GM13976 (cell line): ENCODE results near the gene MSL1.

Experiments
- DNase-seq: peaks from one replicate; pipeline ENCODE4 v3.0.0; 2012; ENCODE audit warnings: low spot score
- in situ Hi-C: fragments of 300-500 bp; cut with MboI; formaldehyde crosslinking; loops from one replicate; pipeline ENCODE4 v1.12.0; 2022; ENCODE audit warnings: low sequenced_read_pairs, mixed read lengths, inconsistent platforms; ENCODE audit not compliant: unreplicated experiment
- TF ChIP-seq, protein P1 (sequence below): IDR thresholded peaks from 2 replicates; pipeline ENCODE4 v1.5.1; 2012; ENCODE audit warnings: borderline replicate concordance, mild to moderate bottlenecking; ENCODE audit not compliant: insufficient read depth; ENCODE audit errors: extremely low read depth, missing control alignments, control extremely low read depth

The MSL1 gene

DNA sequence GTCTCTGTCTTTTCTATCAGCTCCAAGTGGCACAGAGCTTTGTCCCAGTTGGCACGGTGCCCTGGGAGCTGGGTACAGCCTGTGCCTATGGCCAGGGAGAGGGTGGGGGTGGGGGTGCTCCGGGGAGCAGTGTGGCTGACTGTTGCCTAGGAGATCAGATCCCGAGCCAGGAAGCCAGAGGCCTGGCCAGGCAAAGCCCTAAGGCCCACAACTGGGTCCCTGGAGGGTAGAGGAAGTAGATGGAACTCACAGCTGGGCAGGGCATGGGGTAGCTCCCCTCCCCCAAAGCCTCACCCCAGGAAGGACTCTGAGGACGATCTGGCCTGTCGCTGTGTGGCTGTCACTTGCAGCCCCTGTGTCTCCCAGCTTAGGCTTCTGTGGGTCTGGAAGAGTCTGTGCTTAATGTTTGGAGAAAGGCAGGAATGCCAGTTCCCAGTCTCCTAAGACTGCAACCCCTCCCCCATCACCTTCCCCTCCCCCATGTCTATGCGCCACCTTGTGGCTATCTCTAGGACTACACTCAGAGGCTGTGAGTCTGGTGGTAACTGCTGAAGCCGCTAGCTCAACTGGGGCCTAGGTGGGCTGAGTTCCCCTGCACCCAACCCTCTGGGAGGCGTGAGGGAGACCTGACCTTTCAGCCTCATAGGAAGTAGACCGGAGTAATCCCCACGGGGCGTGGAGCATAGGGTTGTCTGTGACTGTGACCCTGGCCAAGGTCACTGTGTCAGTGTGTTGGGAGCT, 46.4 kb upstream of the MSL1 start:
- in situ Hi-C loops = no loop called here
- TF ChIP-seq, protein P1, sequence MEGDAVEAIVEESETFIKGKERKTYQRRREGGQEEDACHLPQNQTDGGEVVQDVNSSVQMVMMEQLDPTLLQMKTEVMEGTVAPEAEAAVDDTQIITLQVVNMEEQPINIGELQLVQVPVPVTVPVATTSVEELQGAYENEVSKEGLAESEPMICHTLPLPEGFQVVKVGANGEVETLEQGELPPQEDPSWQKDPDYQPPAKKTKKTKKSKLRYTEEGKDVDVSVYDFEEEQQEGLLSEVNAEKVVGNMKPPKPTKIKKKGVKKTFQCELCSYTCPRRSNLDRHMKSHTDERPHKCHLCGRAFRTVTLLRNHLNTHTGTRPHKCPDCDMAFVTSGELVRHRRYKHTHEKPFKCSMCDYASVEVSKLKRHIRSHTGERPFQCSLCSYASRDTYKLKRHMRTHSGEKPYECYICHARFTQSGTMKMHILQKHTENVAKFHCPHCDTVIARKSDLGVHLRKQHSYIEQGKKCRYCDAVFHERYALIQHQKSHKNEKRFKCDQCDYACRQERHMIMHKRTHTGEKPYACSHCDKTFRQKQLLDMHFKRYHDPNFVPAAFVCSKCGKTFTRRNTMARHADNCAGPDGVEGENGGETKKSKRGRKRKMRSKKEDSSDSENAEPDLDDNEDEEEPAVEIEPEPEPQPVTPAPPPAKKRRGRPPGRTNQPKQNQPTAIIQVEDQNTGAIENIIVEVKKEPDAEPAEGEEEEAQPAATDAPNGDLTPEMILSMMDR = peak; percentile 82
- peak; percentile 79 for DNase-seq

DNA sequence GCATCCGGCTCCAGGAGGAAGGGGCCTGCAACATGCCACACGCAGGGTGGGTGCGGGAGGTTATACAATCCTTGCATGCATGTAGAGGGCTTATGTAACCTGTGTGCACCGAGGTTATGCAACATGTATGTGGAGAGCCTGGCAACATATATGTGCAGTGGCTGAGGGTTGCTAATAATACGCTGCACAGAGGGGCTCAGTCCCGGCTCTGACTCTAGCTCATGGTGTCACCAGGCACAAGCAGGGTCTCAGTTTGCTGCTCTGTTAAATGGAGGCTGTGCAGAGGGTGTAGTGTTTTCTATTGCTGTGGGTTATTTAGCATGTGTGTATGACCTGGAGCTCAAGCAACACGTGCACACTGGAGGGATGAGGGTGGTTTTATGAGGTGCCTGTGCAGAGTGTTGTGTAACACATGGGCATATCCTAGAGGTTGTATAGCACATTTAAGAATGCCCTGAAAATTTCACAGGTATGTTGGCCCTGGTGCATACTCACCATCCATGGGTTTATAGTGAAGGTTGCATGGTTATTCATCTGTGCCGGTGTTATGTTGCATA, 45.8 kb upstream of the MSL1 start:
- TF ChIP-seq, protein P1 = no peak
- in situ Hi-C loops = no loop called here
- no peak for DNase-seq

DNA sequence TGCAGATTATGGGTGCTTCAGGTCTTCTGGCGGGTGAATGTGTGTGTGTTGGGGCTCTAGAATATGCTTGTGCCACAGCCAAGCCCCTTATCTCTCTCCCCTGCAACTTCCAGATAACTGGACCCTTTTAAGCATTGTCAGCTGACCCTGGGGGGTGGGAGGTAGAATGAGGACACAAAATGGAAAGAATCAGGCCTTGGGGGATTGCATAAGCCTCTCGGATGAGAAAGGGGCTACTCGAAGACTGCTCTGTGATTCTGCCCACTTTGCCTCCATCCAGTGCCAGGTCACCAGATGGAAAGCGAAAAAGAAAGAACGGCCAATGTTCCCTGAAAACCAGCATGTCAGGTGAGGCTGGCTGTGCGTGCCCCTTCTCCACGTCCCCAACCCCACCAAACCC, 45.2 kb upstream of the MSL1 start:
- TF ChIP-seq, protein P1 = no peak
- DNase-seq = no peak
- in situ Hi-C loops = no loop called here

DNA sequence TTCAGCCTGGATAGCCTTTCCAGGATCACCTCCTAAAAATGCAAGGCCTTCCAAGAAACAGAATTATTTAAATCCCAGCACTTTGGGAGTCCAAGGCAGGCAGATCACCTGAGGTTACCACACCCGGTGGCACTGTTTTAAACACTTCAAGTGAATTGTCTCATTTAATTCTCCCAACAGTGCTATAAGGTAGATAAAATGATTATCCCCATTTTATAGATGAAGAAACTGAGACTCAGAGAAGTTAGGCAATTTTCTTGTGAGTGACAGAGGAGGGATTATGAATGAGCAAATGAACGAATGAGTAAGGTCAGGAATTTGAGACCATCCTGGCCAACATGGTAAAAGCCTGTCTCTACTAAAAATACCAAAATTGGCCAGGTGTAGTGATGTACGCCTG, 42.2 kb upstream of the MSL1 start:
- TF ChIP-seq, protein P1 = no peak
- DNase-seq = no peak
- in situ Hi-C loops = no loop called here

DNA sequence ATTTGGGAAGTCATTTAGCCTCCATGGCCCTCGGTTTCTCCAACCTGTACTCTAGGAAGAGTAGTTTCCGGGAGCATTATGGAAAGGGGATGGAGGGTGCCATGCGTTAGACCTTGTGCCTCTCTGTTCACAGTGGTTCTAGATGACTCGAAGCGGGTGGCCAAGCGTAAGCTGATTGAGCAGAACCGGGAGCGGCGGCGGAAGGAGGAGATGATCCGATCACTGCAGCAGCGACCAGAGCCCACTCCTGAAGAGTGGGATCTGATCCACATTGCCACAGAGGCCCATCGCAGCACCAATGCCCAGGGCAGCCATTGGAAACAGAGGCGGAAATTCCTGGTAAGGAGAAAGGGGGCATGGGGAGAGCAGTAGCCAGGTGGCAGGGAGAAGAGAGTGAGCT, 37.3 kb upstream of the MSL1 start:
- DNase-seq = no peak
- in situ Hi-C loops = no loop called here
- TF ChIP-seq, protein P1 = no peak

DNA sequence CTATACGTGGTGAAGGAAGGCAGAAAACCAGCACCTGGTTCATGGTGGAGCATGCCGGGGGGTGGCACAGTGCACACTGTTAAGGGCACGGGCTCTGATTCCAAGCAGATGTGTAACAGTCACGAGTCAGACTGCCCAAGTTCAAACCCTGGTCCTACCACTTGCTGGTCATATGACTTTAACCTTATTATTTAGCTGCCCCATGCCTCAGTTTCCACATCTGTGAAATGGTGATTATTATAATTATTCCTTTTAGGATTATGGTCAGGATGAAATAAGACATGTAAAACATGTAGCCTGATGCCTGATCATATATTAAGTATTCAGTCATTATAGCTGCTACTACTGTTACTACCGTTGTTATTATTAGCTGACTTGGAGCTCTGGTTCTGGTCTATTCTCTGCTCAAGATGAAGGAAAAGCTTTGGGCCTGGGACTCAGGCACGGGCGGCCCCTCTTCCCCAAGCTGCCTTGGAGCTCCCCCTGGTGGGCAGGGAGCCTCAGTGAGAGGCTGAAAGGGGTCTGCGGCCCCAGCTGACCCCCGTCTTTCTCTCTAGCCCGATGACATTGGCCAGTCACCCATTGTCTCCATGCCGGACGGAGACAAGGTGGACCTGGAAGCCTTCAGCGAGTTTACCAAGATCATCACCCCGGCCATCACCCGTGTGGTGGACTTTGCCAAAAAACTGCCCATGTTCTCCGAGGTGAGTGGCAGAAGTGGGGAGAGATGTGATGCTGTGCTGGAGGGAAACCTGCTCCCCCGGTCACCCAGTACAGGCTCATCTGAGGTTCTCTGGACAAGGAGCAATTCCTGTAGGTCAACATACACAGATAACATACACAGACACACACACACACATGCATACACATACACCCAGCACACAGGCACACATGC, 35.4 kb upstream of the MSL1 start:
- TF ChIP-seq, protein P1 = peak; percentile 83
- in situ Hi-C loops = no loop called here
- peak; percentile 85 for DNase-seq
